Dendritic cell treated with granulocyte-macrophage colony-stimulating factor and Interleukin-4, amounts not matched to agents 40 ng/mL and 50 ng/mL, for 4 days (primary cell): ENCODE measurements around the gene HDAC9.
"Not testable (repeated sequence)": the region's sequence is repeated elsewhere in the genome, so short reads cannot be mapped to it uniquely, and the experiment has no call there.

Experiments
- H3K27ac Mint-ChIP-seq: one replicate; pipeline ENCODE4 v1.8.0; 2022; ENCODE audit warnings: mild to moderate bottlenecking, mixed read lengths
- H3K27me3 Mint-ChIP-seq: one replicate; pipeline ENCODE4 v1.8.0; 2022; ENCODE audit warnings: mild to moderate bottlenecking, mixed read lengths
- H3K36me3 Mint-ChIP-seq: one replicate; pipeline ENCODE4 v1.8.0; 2022; ENCODE audit warnings: low read depth, mixed read lengths
- H3K4me1 Mint-ChIP-seq: one replicate; pipeline ENCODE4 v1.8.0; 2022; ENCODE audit warnings: low read depth, mixed read lengths
- H3K4me3 Mint-ChIP-seq: one replicate; pipeline ENCODE4 v1.8.0; 2022; ENCODE audit warnings: mild to moderate bottlenecking, moderate library complexity, mixed read lengths
- H3K9me3 Mint-ChIP-seq: one replicate; pipeline ENCODE4 v1.8.0; 2022; ENCODE audit warnings: mixed read lengths
- intact Hi-C: fragments of 100-400 bp; cut with micrococcal nuclease; formaldehyde crosslinking; loops from one replicate; pipeline ENCODE4 v1.15.0; 2022

Gene HDAC9

GRCh38 chr7:18700147-18700546 lies 204.6 kb downstream of the HDAC9 start:
- Mint-ChIP-seq H3K4me3 (no peak overlapping the region), H3K27me3 (no peaks in the 10 kb centered on the region), H3K9me3 (no peaks in the 10 kb centered on the region), H3K4me1 (no peaks in the 10 kb centered on the region), H3K36me3 (no peaks in the 10 kb centered on the region), H3K27ac (no peak overlapping the region)
- intact Hi-C loops = no loop called here

GRCh38 chr7:18702071-18702829 lies 206.7 kb downstream of the HDAC9 start:
- peaks cover 5% of the 10 kb centered on the region for H3K4me1 Mint-ChIP-seq
- H3K27ac Mint-ChIP-seq = no peak overlapping the region
- H3K4me3 Mint-ChIP-seq = no peak overlapping the region
- intact Hi-C loops = no loop called here
- no peaks in the 10 kb centered on the region for H3K36me3 Mint-ChIP-seq
- no peaks in the 10 kb centered on the region for H3K9me3 Mint-ChIP-seq
- H3K27me3 Mint-ChIP-seq = no peaks in the 10 kb centered on the region

GRCh38 chr7:18703685-18704084 lies 208.1 kb downstream of the HDAC9 start:
- H3K4me3 Mint-ChIP-seq = no peak overlapping the region
- intact Hi-C loops = no loop called here
- no peaks in the 10 kb centered on the region for H3K9me3 Mint-ChIP-seq
- H3K27ac Mint-ChIP-seq = no peak overlapping the region
- no peaks in the 10 kb centered on the region for H3K36me3 Mint-ChIP-seq
- H3K27me3 Mint-ChIP-seq = no peaks in the 10 kb centered on the region
- peaks cover 5% of the 10 kb centered on the region for H3K4me1 Mint-ChIP-seq

GRCh38 chr7:18706670-18707069 lies 211.1 kb downstream of the HDAC9 start:
- Mint-ChIP-seq H3K4me1 (peaks cover 5% of the 10 kb centered on the region), H3K36me3 (no peaks in the 10 kb centered on the region), H3K27ac (no peak overlapping the region), H3K4me3 (no peak overlapping the region), H3K27me3 (no peaks in the 10 kb centered on the region), H3K9me3 (no peaks in the 10 kb centered on the region)
- intact Hi-C loops = no loop called here

GRCh38 chr7:18708204-18708603 lies 212.7 kb downstream of the HDAC9 start:
- Mint-ChIP-seq H3K36me3 (no peaks in the 10 kb centered on the region), H3K4me1 (peaks cover 5% of the 10 kb centered on the region), H3K27ac (no peak overlapping the region), H3K9me3 (no peaks in the 10 kb centered on the region), H3K4me3 (no peak overlapping the region), H3K27me3 (no peaks in the 10 kb centered on the region)
- intact Hi-C loops = no loop called here

GRCh38 chr7:18715988-18716387 lies 220.4 kb downstream of the HDAC9 start:
- Mint-ChIP-seq H3K4me3 (no peak overlapping the region), H3K4me1 (no peaks in the 10 kb centered on the region)

GRCh38 chr7:18721429-18721828 lies 225.9 kb downstream of the HDAC9 start:
- H3K9me3 Mint-ChIP-seq = no peaks in the 10 kb centered on the region
- no peaks in the 10 kb centered on the region for H3K27me3 Mint-ChIP-seq
- intact Hi-C loops = no loop called here
- no peak overlapping the region for H3K4me3 Mint-ChIP-seq
- no peaks in the 10 kb centered on the region for H3K4me1 Mint-ChIP-seq
- no peaks in the 10 kb centered on the region for H3K36me3 Mint-ChIP-seq
- H3K27ac Mint-ChIP-seq = no peak overlapping the region

More at GRCh38 chr7:18715988-18716387, 220.4 kb downstream of the HDAC9 start:
- Mint-ChIP-seq H3K36me3 (no peaks in the 10 kb centered on the region), H3K27ac (no peak overlapping the region), H3K9me3 (no peaks in the 10 kb centered on the region), H3K27me3 (no peaks in the 10 kb centered on the region)
- intact Hi-C loops = no loop called here

- H3K4me1 Mint-ChIP-seq = no peaks in the 10 kb centered on the region
- intact Hi-C loops = no loop called here
- H3K4me3 Mint-ChIP-seq = no peak overlapping the region
- H3K27me3 Mint-ChIP-seq = no peaks in the 10 kb centered on the region
- H3K9me3 Mint-ChIP-seq = no peaks in the 10 kb centered on the region
- H3K36me3 Mint-ChIP-seq = no peaks in the 10 kb centered on the region
- H3K27ac Mint-ChIP-seq = no peak overlapping the region
Observed at GRCh38 chr7:18724318-18724717, 228.8 kb downstream of the HDAC9 start.

GRCh38 chr7:18727115-18727870 lies 231.7 kb downstream of the HDAC9 start:
- Mint-ChIP-seq H3K4me1 (no peaks in the 10 kb centered on the region), H3K27ac (no peak overlapping the region), H3K36me3 (no peaks in the 10 kb centered on the region), H3K27me3 (no peaks in the 10 kb centered on the region), H3K9me3 (no peaks in the 10 kb centered on the region), H3K4me3 (no peak overlapping the region)
- intact Hi-C loops = no loop called here

GRCh38 chr7:18736012-18736411 lies 240.5 kb downstream of the HDAC9 start:
- H3K4me3 Mint-ChIP-seq, intact Hi-C loops, H3K27me3 Mint-ChIP-seq, H3K4me1 Mint-ChIP-seq, H3K36me3 Mint-ChIP-seq, H3K27ac Mint-ChIP-seq: not testable (repeated sequence)
- peaks cover 21% of the 10 kb centered on the region for H3K9me3 Mint-ChIP-seq

GRCh38 chr7:18740579-18740988 lies 245.0 kb downstream of the HDAC9 start:
- Mint-ChIP-seq H3K27me3 (no peaks in the 10 kb centered on the region), H3K27ac (no peak overlapping the region), H3K9me3 (peaks cover 21% of the 10 kb centered on the region), H3K4me3 (no peak overlapping the region), H3K4me1 (no peaks in the 10 kb centered on the region), H3K36me3 (no peaks in the 10 kb centered on the region)
- intact Hi-C loops = no loop called here

- H3K27me3 Mint-ChIP-seq = no peaks in the 10 kb centered on the region
- H3K36me3 Mint-ChIP-seq = no peaks in the 10 kb centered on the region
- no peaks in the 10 kb centered on the region for H3K9me3 Mint-ChIP-seq
- intact Hi-C loops = no loop called here
- H3K4me1 Mint-ChIP-seq = no peaks in the 10 kb centered on the region
- no peak overlapping the region for H3K4me3 Mint-ChIP-seq
- no peak overlapping the region for H3K27ac Mint-ChIP-seq
Observed at GRCh38 chr7:18753972-18754610, 258.5 kb downstream of the HDAC9 start.

- no peaks in the 10 kb centered on the region for H3K4me1 Mint-ChIP-seq
- no peak overlapping the region for H3K4me3 Mint-ChIP-seq
- no peaks in the 10 kb centered on the region for H3K9me3 Mint-ChIP-seq
- no peak overlapping the region for H3K27ac Mint-ChIP-seq
- no peaks in the 10 kb centered on the region for H3K36me3 Mint-ChIP-seq
- H3K27me3 Mint-ChIP-seq = no peaks in the 10 kb centered on the region
- intact Hi-C loops = no loop called here
Observed at GRCh38 chr7:18754766-18755165, 259.2 kb downstream of the HDAC9 start.

- Mint-ChIP-seq H3K27ac (no peak overlapping the region), H3K4me3 (no peak overlapping the region), H3K36me3 (no peaks in the 10 kb centered on the region), H3K9me3 (no peaks in the 10 kb centered on the region), H3K4me1 (no peaks in the 10 kb centered on the region), H3K27me3 (no peaks in the 10 kb centered on the region)
- intact Hi-C loops = no loop called here
Observed at GRCh38 chr7:18755793-18756192, 260.2 kb downstream of the HDAC9 start.
